GM18867 (cell line): Measurements from ENCODE around the gene TADA3.

Experiments used
- ATAC-seq: cut with Tn5 transposase; IDR thresholded peaks from one replicate; pipeline ENCODE4 v1.9.1; 2021; ENCODE audit warnings: mild to moderate bottlenecking, moderate library complexity; ENCODE audit not compliant: unreplicated experiment

The TADA3 gene

DNA sequence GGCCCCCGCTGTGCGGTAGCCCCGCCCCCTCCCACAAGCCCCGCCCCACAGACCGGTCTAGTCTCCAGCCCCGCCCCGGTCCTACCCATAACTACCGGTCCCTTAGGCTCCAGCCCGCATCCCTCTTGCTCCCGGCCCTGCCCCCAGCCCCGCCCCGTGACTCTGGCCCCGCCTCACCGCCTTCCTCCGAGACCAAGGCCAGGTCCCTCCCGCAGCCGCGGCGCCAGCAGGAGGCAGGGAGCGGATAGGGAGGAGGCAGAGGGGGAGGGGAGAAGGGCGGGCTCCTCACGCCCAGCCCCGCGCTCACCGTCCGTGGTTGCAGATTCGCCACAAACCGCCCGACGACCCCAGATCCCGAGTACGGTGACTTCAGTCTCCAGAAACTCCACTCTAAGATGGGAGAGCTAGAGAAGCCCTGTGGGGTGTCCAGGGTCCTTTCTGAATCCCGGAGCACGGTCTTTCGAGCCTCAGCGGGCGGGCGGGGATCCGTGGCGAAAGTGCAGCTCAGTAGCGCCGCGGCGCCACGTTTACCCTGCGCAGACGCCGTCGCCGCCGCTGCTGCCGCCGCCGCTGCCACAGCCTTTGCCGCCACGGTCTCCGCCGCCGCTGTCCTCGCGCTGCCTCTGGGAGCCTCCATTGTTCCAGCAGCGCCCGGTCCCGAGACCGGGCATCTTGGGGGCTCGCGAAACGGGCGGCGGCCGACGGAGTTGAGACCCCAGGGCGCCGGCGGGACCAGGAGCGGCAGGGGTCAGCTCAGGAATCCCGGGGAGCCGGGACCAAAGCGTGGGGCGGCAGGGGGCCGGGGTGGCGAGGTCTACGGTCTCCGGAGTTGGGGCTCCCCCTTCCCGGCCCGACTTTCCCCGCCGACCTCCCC is 60.8 kb downstream of the TADA3 start, which contains the start of gene BRPF1:
Gene BRPF1 (plus strand): TSS at position 530 of the 874 bp plus-strand sequence. CDS start 2,406 bp downstream, outside the sequence.
- ATAC-seq, result peak; percentile 91

DNA sequence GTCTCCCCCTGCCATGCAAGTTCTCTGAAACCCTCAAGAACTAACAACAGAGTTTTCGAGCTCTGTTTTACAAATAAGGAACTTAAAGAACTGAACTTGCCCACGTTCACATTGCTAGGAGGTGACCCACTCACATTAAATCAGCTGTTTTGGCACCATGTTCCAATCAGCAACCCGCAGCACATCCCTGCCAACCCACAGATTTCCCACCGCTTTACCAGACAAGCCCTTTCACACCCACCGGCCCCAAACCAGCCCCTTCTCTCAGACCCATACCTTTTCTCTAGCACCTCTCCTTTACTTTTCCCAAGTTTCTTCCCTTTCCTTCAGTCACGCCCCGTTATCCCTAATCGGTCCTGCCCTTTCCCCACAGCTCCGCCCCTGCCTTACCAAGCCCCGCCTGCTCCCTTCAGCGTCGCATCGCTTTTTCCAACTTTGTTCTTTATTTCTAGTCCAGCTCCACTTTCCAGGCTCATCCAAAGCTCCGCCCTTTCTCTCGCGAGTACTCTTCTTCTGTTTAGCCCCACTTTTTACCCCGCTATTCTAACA is 61.5 kb downstream of the TADA3 start:
- peak; percentile 42 for ATAC-seq
